Stomach (tissue), 4 donors: ENCODE measurements around the gene LIAS.
A peak's percentile ranks its signal among the peaks of the same experiment; 100 is the strongest.

Source experiments
- CTCF ChIP-seq, 7 experiments: fragments of 450-650 bp in 4 of 7; fragments of 200-600 bp in 3 of 7; sonication (generic) in 3 of 7; IDR thresholded peaks; one replicate each; pipeline ENCODE4 v1.5.1; 2016 to 2019; ENCODE audit warnings: antibody characterized with exemption in 7 of 7, control low read depth in 2 of 7, mild to moderate bottlenecking in 1 of 7
- EP300 ChIP-seq: sonication (generic); formaldehyde crosslinking; IDR thresholded peaks from one replicate; pipeline ENCODE4 v1.6.1; 2017; ENCODE audit warnings: antibody characterized with exemption
- POLR2AphosphoS5 ChIP-seq, 3 donors: sonication (generic); formaldehyde crosslinking; IDR thresholded peaks; one replicate each; pipeline ENCODE4 v1.6.1; 2016; ENCODE audit warnings: antibody characterized with exemption in 3 of 3

GRCh38 chr4:39464886-39465501 lies 6.1 kb downstream of the LIAS start:
- TF ChIP-seq POLR2AphosphoS5 (IDR thresholded peaks at IDR 0.05) (peak in 1 of 3 donors; percentile 65), CTCF (IDR thresholded peaks at IDR 0.05) (no peak), EP300 (no peak)
